Neural cell (in vitro differentiated cells): ENCODE data around the gene NCK2. TPM values are rescaled to one million over a fixed set of nuclear protein-coding genes. Genes with fewer than 3 reads are reported as not detected.

Source experiments
- H2AFZ ChIP-seq: fragments of 200-600, 300-800 bp; sonication (generic), shearing (Covaris generic); 2 replicates; pipeline ENCODE4 v1.6.0; 2014; ENCODE audit warnings: low read depth, mild to moderate bottlenecking, antibody characterized with exemption, low read length, moderate library complexity
- H3F3A ChIP-seq: fragments of 200-600 bp; shearing (Covaris generic); 2 replicates; pipeline ENCODE4 v1.6.1; 2016; ENCODE audit warnings: mild to moderate bottlenecking, moderate library complexity, mixed read lengths, antibody characterized with exemption, low read length; ENCODE audit not compliant: insufficient read depth, poor library complexity, severe bottlenecking
- H3K27ac ChIP-seq: fragments of 200-600, 300-800 bp; sonication (generic), shearing (Covaris generic); 2 replicates; pipeline ENCODE4 v1.5.1; 2014; ENCODE audit warnings: mild to moderate bottlenecking, low read length, moderate library complexity
- H3K27me3 ChIP-seq: fragments of 300-800, 200-600 bp; sonication (generic), shearing (Covaris generic); 2 replicates; pipeline ENCODE4 v1.6.0; 2014; ENCODE audit warnings: mild to moderate bottlenecking, low read depth, low read length, moderate library complexity; ENCODE audit not compliant: insufficient read depth
- H3K36me3 ChIP-seq: fragments of 300-800, 200-600 bp; sonication (generic), shearing (Covaris generic); 2 replicates; pipeline ENCODE4 v1.5.1; 2014; ENCODE audit warnings: mild to moderate bottlenecking, antibody characterized with exemption, low read length, moderate library complexity; ENCODE audit not compliant: insufficient read depth
- H3K4me2 ChIP-seq: fragments of 300-800, 200-600 bp; sonication (generic), shearing (Covaris generic); 2 replicates; pipeline ENCODE4 v1.6.0; 2014; ENCODE audit warnings: mild to moderate bottlenecking, low read length
- H3K4me3 ChIP-seq: fragments of 300-800, 200-600 bp; sonication (generic), shearing (Covaris generic); 2 replicates; pipeline ENCODE4 v1.5.1; 2014; ENCODE audit warnings: mild to moderate bottlenecking, low read length, moderate library complexity
- H3K79me2 ChIP-seq: fragments of 200-600 bp; shearing (Covaris generic); replicated peaks from 2 replicates; pipeline ENCODE4 v1.6.0; 2014; ENCODE audit warnings: mild to moderate bottlenecking, low read length, moderate library complexity; ENCODE audit not compliant: insufficient read depth
- H3K9ac ChIP-seq: fragments of 300-800, 200-600 bp; sonication (generic), shearing (Covaris generic); 2 replicates; pipeline ENCODE4 v1.6.1; 2016; ENCODE audit warnings: mild to moderate bottlenecking, low read length, mixed read lengths
- H3K9me2 ChIP-seq: fragments of 200-600 bp; shearing (Covaris generic); 2 replicates; pipeline ENCODE4 v1.6.1; 2016; ENCODE audit warnings: mild to moderate bottlenecking, low read length, mixed read lengths; ENCODE audit not compliant: insufficient read depth
- H3K9me3 ChIP-seq: fragments of 200-600, 300-800 bp; sonication (generic), shearing (Covaris generic); 2 replicates; pipeline ENCODE4 v1.6.1; 2016; ENCODE audit warnings: mild to moderate bottlenecking, mixed run types, low read length, moderate library complexity, mixed read lengths
- H4K20me1 ChIP-seq: fragments of 200-600 bp; shearing (Covaris generic); 2 replicates; pipeline ENCODE4 v1.6.1; 2016; ENCODE audit warnings: mild to moderate bottlenecking, mixed run types; ENCODE audit not compliant: insufficient read depth
- CTCF ChIP-seq: fragments of 450-650 bp; IDR thresholded peaks from 2 replicates; pipeline ENCODE4 v1.5.1; 2014; ENCODE audit warnings: antibody characterized with exemption, mild to moderate bottlenecking, moderate library complexity; ENCODE audit not compliant: poor library complexity, severe bottlenecking
- EP300 ChIP-seq: fragments of 450-650 bp; conservative IDR thresholded peaks from 2 replicates; pipeline ENCODE4 v1.6.1; 2014; ENCODE audit warnings: antibody characterized with exemption, mild to moderate bottlenecking, moderate library complexity; ENCODE audit not compliant: poor library complexity, severe bottlenecking
- EZH2 ChIP-seq: fragments of 200-600, 300-800 bp; shearing (Covaris generic), sonication (generic); IDR thresholded peaks from 2 replicates; pipeline ENCODE4 v1.6.1; 2014; ENCODE audit warnings: antibody characterized with exemption, low read length, borderline replicate concordance, mild to moderate bottlenecking; ENCODE audit not compliant: insufficient read depth, poor library complexity, severe bottlenecking
- MXI1 ChIP-seq: fragments of 450-650 bp; conservative IDR thresholded peaks from 2 replicates; pipeline ENCODE4 v1.6.1; 2014; ENCODE audit warnings: antibody characterized with exemption, mild to moderate bottlenecking; ENCODE audit not compliant: poor library complexity, severe bottlenecking
- POLR2AphosphoS5 ChIP-seq: IDR thresholded peaks from 2 replicates; pipeline ENCODE4 v1.6.1; 2012
- RAD21 ChIP-seq: fragments of 450-650 bp; conservative IDR thresholded peaks from 2 replicates; pipeline ENCODE4 v1.6.1; 2014; ENCODE audit warnings: antibody characterized with exemption, mild to moderate bottlenecking, moderate library complexity
- SMC3 ChIP-seq: fragments of 450-650 bp; conservative IDR thresholded peaks from 2 replicates; pipeline ENCODE4 v1.6.1; 2014; ENCODE audit warnings: antibody characterized with exemption, mild to moderate bottlenecking, moderate library complexity; ENCODE audit not compliant: poor library complexity
- TAF1 ChIP-seq: IDR thresholded peaks from 2 replicates; pipeline ENCODE4 v1.6.1; 2012; ENCODE audit warnings: low read depth
- polyA plus RNA-seq: library from polyadenylated mRNA; depleted of rRNA; stranded (reverse); fragments of >200 nt; gene quantifications from 2 replicates; pipeline ENCODE4 v1.2.3, GENCODE V29; 2014
- TF ChIP-seq, protein P1 (sequence below): IDR thresholded peaks from 2 replicates; pipeline ENCODE4 v1.6.1; 2012; ENCODE audit warnings: borderline replicate concordance

Gene NCK2
- polyA plus RNA-seq, 1 donor from 2014 or later, result 49.4 TPM

DNA sequence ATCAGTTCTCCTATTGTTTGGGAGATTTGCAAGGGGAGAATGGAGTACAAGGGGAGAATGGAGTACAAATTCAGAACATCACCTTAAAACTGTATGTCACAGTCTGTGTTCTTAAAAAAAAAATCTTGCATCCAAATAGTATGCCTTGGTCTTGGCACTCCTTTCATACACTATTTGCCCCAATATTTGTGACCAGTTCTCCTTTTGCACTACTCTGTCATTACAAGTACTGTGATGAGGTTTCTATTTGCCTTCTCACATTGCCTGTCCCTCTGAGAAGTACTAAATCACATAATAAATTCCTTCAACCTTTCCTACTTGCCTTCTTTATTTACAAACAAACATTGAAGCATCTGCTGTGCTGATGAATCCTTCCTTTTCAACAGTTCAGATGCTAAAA is 36.0 kb upstream of the NCK2 start:
- H3K27me3 ChIP-seq, result no peaks in the 10 kb centered on the region
- no peak overlapping the region for H3K9ac ChIP-seq
- H3K4me3 ChIP-seq, result no peak overlapping the region
- H3K9me3 ChIP-seq, result no peaks in the 10 kb centered on the region
- no peaks in the 10 kb centered on the region for H3F3A ChIP-seq
- H3K79me2 ChIP-seq, result no peaks in the 10 kb centered on the region
- no peak overlapping the region for H2AFZ ChIP-seq
- H3K27ac ChIP-seq, result no peak overlapping the region
- no peaks in the 10 kb centered on the region for H3K9me2 ChIP-seq
- no peaks in the 10 kb centered on the region for H3K36me3 ChIP-seq
- no peak overlapping the region for H3K4me2 ChIP-seq
- TF ChIP-seq, protein P1, sequence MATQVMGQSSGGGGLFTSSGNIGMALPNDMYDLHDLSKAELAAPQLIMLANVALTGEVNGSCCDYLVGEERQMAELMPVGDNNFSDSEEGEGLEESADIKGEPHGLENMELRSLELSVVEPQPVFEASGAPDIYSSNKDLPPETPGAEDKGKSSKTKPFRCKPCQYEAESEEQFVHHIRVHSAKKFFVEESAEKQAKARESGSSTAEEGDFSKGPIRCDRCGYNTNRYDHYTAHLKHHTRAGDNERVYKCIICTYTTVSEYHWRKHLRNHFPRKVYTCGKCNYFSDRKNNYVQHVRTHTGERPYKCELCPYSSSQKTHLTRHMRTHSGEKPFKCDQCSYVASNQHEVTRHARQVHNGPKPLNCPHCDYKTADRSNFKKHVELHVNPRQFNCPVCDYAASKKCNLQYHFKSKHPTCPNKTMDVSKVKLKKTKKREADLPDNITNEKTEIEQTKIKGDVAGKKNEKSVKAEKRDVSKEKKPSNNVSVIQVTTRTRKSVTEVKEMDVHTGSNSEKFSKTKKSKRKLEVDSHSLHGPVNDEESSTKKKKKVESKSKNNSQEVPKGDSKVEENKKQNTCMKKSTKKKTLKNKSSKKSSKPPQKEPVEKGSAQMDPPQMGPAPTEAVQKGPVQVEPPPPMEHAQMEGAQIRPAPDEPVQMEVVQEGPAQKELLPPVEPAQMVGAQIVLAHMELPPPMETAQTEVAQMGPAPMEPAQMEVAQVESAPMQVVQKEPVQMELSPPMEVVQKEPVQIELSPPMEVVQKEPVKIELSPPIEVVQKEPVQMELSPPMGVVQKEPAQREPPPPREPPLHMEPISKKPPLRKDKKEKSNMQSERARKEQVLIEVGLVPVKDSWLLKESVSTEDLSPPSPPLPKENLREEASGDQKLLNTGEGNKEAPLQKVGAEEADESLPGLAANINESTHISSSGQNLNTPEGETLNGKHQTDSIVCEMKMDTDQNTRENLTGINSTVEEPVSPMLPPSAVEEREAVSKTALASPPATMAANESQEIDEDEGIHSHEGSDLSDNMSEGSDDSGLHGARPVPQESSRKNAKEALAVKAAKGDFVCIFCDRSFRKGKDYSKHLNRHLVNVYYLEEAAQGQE, result no peak
- no peak for TF ChIP-seq EP300
- no peak for TF ChIP-seq TAF1
- no peak for TF ChIP-seq RAD21
- TF ChIP-seq SMC3, result no peak
- no peak for TF ChIP-seq MXI1
- TF ChIP-seq CTCF, result no peak
- TF ChIP-seq EZH2, result no peak
- no peak for TF ChIP-seq POLR2AphosphoS5
- H4K20me1 ChIP-seq, result no peaks in the 10 kb centered on the region

GRCh38 chr2:105711394-105711793 is 33.3 kb upstream of the NCK2 start:
- Histone ChIP-seq H3K79me2 (no peaks in the 10 kb centered on the region), H3K36me3 (no peaks in the 10 kb centered on the region), H3K27ac (no peak overlapping the region), H3F3A (no peaks in the 10 kb centered on the region), H3K4me2 (no peak overlapping the region), H3K9me2 (no peaks in the 10 kb centered on the region), H3K9ac (no peak overlapping the region), H3K27me3 (no peaks in the 10 kb centered on the region), H3K9me3 (no peaks in the 10 kb centered on the region), H2AFZ (no peak overlapping the region), H4K20me1 (no peaks in the 10 kb centered on the region), H3K4me3 (no peak overlapping the region)
- no peak for TF ChIP-seq POLR2AphosphoS5
- no peak for TF ChIP-seq SMC3
